GM19035 (cell line): ENCODE measurements around the gene FAM110C.
"Not testable (repeated sequence)": the region's sequence is repeated elsewhere in the genome, so short reads cannot be mapped to it uniquely, and the experiment has no call there.

ENCODE experiments used
- ATAC-seq: cut with Tn5 transposase; IDR thresholded peaks from one replicate; pipeline ENCODE4 v1.9.1; 2021; ENCODE audit not compliant: unreplicated experiment

The FAM110C gene, protein sequence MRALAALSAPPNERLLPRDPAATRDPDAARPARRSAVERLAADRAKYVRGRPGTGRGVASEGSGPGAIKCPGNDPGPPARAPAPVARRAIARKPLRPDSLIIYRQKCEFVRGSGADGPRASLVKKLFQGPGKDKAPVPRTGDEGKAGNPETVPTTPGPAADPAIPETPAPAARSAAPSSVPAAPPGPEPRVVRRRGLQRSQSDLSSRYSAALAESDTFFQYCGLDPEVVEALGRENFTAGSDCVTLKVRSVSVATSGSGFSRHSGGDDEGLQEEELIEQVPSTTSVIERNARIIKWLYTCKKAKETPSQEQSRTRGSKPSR

DNA sequence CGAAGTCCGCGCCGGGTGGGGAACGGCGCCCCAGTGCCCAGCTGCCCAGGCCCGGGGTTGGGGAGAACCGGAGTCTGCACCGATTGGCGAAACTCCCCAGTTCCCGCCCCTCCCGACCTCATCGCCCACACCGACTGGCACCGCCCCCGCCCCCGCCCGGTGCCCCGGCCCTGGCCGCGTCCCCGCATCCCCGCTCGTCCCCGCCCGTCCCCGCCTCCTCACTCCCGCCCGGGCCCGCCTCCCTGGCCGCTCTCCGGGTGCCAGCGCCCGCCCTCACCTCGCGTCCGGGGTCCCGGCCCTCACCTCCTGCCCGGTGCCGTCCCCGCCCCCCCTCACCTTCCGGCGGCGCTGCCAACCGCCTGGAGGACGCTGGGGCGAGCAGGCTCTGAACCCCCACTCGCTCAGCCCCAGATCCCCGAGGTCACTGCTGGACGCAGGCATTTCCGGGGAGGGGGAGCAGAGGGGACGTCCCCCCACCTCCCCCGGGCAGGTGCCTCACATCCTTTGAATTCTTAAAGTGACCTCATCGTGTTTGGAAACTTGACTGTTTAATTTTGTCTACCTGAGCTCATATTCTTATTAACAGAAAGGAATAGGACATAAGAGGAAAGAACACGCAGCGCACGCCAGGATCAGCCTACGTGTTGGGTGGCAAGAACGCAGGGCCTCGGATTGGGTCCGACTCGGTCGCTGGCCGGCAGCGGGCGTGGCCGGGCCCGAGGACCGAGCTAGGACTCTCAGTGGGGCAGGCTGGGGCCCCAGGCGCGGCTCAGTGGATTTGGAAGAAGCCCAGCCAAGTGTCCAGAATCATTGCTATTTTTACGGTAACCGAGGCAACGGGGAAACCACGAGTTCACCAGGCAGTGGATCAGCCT, at the start of gene FAM110C:
TSS of gene FAM110C (minus strand) at position 35 of the 875 bp plus-strand sequence. CDS start 120 bp downstream, outside the sequence.
- ATAC-seq, result no peak

DNA sequence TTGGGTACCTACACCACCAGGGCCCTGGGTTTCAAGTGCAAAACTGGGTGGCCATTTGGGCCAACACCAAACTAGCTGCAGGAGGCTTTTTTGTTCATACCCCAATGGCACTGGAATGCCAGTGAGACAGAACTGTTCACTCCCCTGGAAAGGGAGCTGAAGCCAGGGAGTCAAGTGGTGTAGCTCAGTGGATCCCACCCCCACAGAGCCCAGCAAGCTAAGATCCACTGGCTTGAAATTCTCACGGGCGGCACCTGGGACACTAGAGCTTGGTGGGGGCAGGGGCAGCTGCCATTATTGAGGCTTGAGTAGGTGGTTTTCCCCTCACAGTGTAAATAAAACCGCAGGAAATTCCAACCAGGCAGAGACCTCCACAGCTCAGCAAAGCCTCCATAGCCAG, 46.0 kb upstream of the FAM110C start:
- no peak for ATAC-seq

DNA sequence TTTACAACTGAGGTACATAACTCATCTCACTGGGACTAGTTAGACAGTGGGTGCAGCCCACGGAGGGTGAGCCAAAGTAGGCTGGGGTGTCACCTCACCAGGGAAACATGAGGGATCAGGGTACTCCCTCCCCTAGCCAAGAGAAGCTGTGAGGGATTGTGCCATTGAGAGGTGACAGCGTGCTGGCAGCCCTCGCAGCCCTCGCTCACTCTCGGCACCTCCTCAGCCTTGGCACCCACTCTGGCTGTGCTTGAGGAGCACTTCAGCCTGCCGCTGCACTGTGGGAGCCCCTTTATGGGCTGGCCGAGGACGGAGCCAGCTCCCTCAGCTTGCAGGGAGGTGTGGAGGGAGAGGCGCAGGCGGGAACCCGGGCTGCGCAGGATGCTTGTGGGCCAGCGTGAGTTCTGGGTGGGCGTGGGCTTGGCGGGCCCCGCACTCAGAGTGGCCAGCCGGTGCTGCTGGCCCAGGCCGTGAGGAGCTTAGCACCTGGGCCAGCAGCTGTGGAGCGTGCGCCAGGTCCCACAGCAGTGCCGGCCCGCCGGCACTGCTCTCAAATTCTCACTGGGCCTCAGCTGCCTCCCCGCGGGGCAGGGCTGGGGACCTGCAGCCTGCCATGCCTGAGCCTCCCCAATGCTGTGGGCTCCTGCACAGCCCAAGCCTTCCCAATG, 44.5 kb upstream of the FAM110C start:
- ATAC-seq, result no peak

DNA sequence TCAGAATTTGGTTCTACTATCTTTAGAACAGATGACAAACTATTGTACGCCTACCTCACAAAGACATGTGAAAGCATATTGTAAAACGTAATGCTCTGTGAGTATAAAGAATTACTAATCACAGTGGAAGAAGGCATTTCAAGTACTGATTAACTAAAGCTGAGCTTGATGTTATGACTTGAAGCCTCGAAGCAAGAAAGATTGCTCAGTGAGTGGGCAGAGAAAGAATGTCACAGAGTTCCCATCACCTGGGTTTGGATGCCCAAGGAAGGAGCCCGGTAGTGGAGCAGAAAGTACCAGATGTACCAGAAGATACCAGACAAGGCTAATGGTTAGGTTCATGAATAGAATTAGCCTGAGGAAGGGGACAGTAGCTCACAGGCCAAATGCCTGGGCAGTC, 39.5 kb upstream of the FAM110C start:
- no peak for ATAC-seq

DNA sequence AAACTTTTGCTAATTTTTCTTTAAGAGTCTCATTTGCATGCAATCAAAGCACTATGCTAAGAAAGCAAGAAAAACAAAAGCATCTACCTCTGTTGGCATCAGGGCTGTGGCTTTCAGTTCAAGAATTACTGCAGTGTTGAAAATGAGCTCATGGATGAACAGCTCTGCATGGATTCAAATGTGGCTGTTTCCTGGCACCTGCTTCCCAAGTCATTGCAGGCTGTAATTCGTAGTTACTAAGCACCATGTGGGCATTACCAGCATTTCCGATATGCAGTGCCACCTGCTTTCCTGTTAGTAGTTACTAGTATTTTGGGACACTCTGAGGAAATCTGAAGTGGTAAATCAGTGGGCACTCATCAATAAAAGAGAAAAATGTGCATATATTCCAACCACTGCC, 37.8 kb upstream of the FAM110C start:
- no peak for ATAC-seq

DNA sequence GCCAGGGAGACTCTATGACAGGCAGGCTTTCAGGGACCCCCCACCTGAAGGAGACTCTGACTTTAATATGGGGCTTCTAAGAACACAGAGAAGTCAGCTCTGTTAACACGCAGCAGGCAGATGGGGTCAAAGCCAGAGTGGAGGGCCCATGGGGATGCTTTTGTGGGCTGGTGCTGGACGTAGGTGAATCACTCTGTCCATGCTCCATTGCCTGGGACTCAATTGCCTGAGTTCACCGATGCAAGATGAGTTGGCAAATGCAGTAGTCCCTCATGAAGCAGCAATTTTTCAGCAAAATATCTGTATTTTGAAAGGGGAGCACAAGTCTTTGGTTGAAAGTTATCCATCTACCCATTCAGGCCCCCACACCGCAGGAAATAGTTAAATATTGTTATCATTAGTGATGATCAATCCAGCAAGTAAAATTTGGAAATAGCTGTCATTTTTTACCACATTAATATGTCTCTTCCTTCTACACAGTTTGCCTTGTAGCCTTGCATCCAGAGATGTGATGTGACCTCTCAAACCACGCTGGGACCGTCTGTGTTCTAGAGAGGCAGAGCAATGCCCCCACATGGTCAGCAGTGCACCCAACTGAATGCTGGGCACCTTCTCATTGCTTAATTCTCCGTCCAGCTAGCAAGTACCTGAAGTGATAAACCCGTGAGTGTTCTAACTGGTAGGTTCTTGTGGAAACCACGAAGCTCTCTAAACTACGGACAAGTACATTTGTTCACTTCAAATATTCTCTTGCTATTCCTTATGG, 34.8 kb upstream of the FAM110C start:
- no peak for ATAC-seq

DNA sequence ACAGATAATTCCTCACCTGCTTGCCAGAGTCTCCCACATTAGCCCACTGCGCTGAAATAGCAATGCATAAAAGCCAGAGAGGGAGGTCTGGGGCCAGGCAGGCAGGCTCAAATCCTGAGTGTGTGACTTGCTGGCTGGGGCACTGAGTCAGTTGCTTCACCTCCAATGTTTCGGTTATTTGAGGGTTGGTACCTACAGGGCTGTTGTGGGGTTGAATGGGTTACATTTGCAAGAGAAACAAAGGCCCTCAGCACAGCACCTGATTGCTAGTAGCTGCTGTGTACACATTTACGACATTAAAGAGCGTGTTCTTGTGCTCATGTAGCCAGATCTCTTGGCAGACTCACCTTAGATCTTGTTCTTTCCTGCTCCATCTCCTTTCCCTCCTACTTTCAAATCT, 34.1 kb upstream of the FAM110C start:
- no peak for ATAC-seq

DNA sequence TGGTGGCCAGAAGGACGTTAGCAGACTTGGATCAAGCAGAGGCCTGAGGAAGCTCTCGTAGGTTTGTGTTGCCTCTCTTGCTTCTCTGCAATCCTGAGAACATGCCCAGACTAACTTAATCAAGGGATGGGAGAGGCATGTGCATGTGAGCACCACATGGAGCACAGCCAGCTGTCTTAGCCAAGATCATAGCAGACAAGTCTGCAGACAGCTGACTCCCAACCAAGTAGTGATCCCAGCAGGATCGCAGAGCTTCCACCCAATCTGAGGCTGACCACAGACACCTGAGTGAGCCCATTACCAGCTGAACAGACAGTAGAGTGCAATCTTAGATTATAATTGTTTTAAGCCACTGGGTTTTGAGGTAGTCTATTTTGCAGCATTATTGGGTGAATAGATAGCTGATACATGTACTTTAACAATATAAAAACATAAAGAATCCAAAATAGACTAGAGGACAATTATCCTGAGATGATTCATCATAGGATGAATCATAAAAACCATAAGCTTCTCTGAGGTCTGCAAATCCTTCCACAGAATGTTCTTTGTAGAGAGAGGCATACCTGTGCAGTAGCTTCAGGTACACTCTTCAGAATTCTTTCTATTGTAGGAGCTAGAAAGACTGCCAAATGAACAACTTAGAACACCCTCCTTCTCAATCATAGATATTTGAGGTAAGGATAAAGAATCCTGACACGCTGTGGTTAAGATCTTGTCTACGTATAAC, 25.2 kb upstream of the FAM110C start:
- no peak for ATAC-seq

DNA sequence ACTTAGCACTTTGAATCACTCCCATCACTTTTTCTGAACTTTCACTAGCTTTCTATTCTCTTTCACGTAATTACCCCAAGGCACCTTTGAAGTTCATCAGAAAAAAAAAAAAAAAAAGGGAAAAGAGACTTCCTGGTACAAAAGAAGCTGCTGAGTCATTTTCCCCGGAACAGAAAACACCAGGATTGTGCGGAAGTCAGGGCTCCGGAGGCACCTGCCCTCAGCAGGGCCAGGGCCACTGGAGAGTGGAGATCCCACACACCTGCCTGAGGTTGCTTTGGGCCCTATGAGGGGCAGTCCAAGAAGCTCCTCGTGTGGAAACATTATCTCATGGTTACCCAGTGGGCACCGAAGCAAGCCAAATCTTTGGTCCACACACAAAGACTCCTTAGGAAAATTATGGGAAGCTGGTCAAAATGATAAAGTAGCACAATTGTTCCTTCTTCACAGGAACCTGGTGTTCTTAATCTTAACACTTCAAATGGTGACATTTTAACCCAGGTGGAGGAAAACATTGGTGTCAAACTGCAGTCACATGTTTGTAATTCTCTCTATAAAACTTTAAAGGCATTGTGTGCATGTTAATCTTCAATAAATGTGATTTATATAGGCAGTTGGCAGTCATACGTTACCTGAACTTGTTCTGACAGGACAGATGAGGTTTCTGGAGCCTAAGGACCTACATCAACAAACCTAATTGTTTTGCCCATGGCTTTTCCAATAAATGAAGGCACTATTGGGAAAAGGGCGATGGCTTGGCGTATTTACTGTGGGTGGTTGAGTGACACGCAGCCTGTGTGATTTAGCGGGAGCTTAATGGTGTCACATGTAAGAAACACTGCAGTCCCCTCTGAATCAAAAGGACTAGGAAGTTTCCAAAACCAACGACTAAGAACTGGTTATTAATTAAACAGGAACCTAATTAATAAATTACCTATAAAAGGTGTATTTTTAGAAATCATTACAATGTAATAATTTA, 23.4 kb upstream of the FAM110C start:
- ATAC-seq, result no peak

DNA sequence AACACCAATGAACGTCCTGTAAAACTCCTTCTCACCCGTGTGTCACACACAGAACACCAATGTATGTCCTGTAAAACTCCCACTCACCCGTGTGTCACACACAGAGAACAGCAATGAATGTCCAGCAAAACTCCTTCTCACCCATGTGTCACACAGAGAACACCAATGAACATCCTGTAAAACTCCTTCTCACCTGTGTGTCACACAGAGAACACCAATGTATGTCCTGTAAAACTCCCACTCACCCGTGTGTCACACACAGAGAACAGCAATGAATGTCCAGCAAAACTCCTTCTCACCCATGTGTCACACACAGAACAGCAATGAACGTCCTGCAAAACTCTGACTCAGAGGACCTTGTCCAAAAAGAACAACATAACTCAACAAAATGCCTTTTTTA, 22.3 kb upstream of the FAM110C start:
- ATAC-seq, result not testable (repeated sequence)

DNA sequence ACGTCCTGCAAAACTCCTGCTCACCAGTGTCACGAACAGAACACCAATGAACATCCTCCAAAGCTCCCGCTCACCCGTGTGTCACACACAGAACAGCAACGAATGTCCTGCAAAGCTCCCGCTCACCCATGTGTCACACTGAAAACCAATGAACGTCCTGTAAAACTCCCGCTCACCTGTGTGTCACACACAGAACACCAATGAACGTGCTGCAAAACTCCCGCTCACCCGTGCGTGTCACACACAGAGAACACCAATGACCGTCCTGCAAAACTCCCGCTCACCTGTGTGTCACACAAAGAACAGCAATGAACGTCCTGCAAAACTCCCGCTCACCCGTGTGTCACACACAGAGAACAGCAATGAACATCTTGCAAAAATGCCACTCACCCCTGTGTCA, 20.5 kb upstream of the FAM110C start:
- ATAC-seq, result no peak

DNA sequence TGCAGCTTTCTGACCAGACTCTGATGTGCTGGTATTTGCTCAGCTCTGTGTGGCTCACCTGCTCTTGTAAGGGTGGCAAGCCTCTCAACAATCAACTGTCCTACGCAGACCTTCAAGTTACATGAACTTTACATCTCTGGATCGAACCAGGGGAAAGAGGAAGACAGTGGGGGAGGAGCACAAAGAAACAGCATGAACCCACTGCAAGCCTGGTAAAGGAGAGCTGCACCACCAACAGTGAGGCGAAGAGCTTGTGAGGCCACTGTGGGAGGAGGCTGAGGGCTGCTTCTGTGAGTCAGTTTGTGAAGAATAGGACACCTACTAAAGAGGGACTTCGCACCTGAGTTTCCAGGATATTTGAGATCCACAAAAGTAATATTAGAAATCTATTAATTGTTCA, 18.8 kb upstream of the FAM110C start:
- no peak for ATAC-seq

DNA sequence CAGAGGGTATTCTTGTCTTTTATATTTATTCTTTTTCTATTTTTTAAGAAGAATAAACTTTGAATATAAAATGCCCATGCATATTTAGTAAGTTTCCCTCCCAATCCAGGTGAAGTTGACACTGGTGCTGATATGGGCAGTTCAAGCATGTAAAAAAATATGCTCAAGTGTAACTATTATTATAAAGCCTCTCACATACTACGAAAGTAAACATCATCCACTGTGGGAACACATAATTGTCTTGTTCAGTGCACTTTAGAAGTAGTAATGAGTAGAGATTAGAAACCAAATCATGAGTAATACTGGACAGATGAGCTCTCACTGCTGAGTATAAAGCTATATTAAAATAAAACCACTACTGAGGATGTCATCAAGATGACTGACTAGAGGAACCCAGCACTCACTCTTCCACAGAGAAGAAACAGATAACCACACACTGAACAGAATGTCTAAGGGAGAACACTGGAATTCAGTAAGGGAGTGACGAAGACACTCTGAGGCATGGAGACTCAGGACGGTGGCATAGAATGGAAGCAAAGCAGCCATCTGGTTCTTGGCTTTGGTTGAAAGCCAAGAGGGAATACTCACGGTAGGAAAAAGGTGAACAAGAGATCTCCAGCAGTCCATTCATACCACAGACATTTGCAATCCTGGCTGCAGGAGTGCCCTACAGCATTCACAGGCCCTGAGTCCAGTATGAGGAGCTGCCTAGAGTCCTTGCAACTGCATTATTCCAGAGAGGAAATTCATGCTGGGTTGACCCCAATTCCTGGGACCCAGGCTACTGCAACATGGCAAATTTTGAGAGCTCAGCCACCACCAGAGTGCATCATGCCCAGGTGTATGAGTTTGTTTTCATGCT, 9.5 kb upstream of the FAM110C start:
- no peak for ATAC-seq

DNA sequence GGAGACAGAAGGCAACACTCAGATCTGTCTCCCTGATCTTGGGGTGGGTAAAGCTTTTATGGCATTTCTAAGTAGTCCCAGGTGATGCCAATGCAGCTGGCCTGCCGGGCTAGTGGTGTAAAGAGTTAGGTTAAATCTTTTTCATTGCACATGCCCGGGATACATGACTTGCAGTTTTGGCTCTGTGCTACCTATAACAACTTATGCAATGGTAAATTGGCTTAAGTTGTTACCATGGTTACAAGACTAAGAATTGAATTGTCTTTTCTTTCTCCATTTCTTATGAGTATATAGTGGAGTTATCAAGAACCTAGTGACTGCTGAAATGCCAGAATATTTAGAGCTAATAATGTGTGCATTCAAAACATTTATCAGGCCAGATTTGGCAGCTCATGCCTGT, 5.3 kb upstream of the FAM110C start:
- ATAC-seq, result no peak

DNA sequence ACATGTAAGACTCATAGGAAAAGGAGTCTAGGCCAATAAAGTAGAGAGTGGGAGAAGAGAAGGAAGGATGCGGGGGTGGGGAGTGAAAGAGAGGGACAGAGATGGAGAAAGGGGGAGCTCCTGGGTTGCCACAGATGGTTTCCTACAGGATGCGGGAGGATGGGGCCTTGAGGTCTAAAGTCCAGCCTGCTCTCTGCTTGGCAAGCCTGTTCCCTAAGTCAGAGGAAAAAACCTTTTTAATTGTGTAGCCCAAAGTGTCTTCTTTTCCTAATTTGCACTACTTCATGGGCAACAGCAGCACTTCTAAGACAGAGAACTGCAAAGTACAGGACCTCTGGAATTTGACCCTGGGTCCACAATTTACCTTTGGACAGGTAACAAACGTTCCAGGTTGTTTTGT, 1.4 kb upstream of the FAM110C start:
- ATAC-seq, result no peak

DNA sequence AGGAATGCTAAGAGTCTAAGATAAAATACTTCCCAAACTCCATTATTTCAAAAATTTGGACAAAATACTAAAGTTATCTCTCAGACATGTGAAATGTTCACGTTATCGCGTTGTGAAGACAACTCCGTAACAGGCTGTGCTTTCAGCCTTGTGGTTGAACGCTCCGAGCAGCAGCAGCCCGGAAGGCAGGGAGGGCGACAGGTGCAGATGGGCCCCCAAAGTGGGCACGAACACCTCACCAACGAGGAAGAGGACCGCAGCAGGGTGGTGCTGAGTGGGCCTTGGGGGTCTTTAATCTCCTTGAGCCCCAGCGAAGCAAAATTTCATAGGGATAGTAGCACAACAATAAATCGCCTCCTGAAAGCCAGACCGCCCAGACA, 1.0 kb upstream of the FAM110C start:
- no peak for ATAC-seq

DNA sequence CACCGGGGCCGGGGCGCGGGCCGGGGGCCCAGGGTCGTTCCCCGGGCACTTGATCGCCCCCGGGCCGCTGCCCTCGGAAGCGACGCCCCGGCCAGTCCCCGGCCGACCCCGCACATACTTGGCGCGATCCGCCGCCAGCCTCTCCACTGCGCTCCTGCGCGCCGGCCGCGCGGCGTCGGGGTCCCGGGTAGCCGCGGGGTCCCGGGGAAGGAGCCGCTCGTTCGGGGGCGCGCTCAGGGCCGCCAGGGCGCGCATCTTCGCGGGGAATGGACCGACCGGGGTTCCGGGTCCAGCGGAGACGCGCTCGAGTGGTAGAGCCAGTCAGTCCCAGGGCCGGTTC, 204 bp downstream of the FAM110C start:
- ATAC-seq, result no peak

DNA sequence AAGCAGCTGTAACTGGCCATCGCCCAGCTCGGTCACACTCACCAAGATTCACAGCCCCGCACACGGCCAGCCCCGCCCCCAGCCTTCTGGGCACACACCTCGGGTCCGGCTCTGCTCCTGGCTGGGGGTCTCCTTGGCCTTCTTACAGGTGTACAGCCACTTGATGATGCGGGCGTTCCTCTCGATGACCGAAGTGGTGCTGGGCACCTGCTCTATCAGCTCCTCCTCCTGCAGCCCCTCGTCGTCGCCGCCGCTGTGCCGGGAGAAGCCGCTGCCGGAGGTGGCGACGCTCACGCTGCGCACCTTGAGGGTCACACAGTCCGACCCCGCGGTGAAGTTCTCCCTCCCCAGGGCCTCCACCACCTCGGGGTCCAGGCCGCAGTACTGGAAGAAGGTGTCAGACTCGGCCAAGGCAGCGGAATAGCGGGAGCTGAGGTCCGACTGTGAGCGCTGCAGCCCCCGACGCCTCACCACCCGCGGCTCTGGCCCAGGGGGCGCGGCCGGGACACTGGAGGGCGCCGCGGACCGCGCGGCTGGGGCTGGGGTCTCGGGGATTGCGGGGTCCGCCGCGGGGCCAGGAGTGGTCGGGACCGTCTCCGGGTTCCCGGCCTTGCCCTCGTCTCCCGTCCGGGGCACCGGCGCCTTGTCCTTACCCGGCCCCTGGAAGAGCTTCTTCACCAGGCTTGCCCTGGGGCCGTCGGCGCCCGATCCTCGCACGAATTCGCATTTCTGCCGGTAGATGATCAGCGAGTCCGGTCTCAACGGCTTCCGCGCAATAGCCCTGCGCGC, 769 bp downstream of the FAM110C start:
- no peak for ATAC-seq
